ENCODE data around the gene CAMTA1.

Gene CAMTA1

DNA sequence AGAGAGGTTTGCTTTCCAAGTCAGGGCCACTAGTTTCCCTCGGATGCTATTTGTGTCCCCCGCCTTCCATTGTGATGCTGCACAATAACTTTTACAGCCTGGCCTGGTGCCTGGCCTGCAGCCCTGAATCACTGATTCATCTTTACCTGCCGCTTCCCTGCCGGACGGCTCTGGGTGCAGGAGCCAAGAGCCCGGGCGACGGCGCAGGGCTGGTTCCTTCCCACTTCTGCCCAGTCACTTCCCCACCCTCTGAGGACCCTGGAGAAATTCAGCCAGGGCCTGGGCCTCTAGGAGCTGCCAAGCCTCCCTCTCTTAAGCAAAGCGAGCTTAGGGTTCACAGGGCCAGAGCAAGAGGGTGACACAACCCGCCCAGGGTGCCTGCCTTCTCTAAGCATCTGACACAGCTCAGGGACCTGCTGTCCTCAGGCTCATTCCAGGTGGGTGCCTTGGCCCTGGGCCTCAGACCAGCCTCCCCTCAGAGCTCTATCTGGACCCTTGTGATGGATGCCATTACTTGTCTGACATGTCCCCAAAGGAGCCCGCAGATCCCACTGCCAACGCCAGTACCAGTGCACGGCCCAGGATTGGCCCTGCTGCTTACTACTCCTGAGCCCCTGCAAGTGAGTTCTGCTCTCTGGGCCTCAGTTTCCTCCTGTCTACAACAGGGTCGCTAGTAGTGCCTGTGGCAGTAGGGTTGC, 604.8 kb downstream of the CAMTA1 start:
- TF ChIP-seq CTCF (conservative IDR thresholded peaks at IDR 0.05; ENCODE audit: low read length): no peak
- DNase-seq (ENCODE audit: low read depth): no peak
- no peak overlapping the region for H3K4me3 ChIP-seq (ENCODE audit: low read length)

GRCh38 chr1:7390604-7391000, 605.3 kb downstream of the CAMTA1 start:
- no peak for DNase-seq (ENCODE audit: low read depth)
- no peak for TF ChIP-seq CTCF (conservative IDR thresholded peaks at IDR 0.05; ENCODE audit: low read length)
- no peak overlapping the region for H3K4me3 ChIP-seq (ENCODE audit: low read length)

DNA sequence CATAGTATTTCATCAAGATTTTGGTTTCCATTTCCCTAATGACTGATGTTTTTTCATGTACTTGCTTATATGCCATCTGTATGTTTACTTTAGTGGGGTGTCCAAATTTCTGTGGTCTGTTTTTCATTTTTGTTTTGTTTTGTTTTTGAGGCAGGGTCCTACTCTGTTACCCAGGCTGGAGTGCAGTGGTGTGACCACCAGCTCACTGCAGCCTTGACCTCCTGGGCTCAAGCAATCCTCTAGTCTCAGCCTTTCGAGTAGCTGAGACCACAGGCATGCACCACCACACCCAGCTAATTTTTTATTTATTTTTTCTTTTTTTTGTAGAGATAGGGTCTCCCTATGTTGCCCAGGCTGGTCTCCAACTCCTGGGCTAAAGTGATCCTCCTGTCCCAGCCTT, 607.9 kb downstream of the CAMTA1 start:
- no peak overlapping the region for H3K4me3 ChIP-seq (ENCODE audit: low read length)
- no peak for DNase-seq (ENCODE audit: low read depth)
- TF ChIP-seq CTCF (conservative IDR thresholded peaks at IDR 0.05; ENCODE audit: low read length): no peak

DNA sequence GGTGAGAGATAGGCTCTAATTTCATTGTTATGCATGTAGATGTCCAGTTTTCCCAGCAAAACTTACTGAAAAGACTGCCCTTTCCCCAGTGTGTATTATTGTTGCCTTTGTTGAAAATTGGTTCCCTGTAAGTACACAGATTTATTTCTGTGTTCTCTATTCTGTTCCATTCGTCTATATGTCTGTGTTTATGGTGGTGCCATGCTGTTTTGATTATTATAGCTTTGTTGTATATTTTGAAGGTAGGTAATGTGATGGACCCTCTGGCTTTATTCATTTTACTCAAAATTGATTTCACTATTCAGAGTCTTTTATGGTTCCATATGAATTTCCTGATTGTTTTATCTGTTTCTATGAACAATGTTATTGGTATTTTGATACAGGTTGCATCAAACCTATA, 610.0 kb downstream of the CAMTA1 start:
- DNase-seq (ENCODE audit: low read depth): no peak
- no peak for TF ChIP-seq CTCF (conservative IDR thresholded peaks at IDR 0.05; ENCODE audit: low read length)
- H3K4me3 ChIP-seq (ENCODE audit: low read length): no peak overlapping the region

- TF ChIP-seq CTCF (conservative IDR thresholded peaks at IDR 0.05; ENCODE audit: low read length): no peak
- DNase-seq (ENCODE audit: low read depth): no peak
- no peak overlapping the region for H3K4me3 ChIP-seq (ENCODE audit: low read length)
These were observed 613.7 kb downstream of the CAMTA1 start for GRCh38 chr1:7398982-7399381.

DNA sequence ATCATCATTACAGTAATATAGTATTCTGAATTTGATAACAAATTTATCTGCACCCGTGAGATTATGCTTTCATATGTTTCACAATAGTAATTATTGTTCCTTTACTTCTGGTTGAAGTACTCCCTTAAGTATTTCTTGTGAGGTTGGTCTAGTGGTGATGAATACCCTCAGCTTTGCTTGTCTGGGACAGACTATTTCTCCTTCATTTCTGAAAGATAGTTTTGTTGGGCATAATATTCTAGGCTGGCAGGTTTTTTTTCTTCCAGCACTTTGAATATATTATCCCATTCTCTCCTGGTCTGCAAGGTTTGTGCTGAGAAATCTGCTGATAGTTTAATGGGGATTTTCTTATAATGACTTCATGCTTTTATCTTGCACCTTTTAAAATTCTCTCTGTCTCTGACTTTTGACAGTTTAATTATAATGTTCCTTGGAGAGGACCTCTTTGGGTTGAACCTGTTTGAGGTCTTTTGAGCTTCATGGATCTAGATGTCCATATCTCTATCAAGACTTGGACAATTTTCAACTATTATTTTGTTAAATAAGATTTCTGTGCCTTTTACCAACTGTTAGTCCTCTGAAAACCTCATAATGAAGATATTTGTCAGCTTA, 614.4 kb downstream of the CAMTA1 start:
- DNase-seq (ENCODE audit: low read depth): no peak
- H3K4me3 ChIP-seq (ENCODE audit: low read length): no peak overlapping the region
- no peak for TF ChIP-seq CTCF (conservative IDR thresholded peaks at IDR 0.05; ENCODE audit: low read length)

DNA sequence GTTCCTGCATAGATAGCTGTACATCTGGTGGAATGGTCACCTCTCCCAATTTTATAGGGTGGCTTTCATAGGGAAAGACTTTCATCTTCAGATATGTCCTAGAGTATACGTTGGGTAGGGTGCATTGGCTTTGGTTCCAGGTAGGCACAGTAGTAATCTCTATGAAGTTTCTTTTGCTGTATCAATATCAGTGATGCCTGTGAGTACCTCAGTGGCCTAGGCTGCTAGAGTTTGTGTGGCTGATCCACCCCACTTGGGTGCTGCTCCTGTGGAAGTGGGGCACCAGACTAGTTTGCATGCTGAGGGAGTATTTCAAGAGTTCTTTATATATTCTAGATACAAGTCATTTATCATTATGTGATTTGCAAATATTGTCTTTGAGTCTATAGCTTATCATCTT, 615.3 kb downstream of the CAMTA1 start:
- no peak for DNase-seq (ENCODE audit: low read depth)
- no peak for TF ChIP-seq CTCF (conservative IDR thresholded peaks at IDR 0.05; ENCODE audit: low read length)
- H3K4me3 ChIP-seq (ENCODE audit: low read length): no peak overlapping the region
